CD4-positive, CD25-positive, alpha-beta regulatory T cell (primary cell): Measurements from ENCODE around the gene LSP1. TPM values are rescaled to one million over a fixed set of nuclear protein-coding genes. Genes with fewer than 3 reads are reported as not detected.

ENCODE experiments used
- ATAC-seq, 2 donors: fragments of 150-1000 bp; cut with Tn5 transposase; one replicate each; pipeline ENCODE4 v1.10.0; 2021; ENCODE audit warnings: low read depth in 2 of 2, moderate number of reproducible peaks in 2 of 2, moderate library complexity in 1 of 2
- DNase-seq, 3 donors: peaks; one replicate each; pipeline versions ENCODE4 v3.0.0 to v3.0.0-alpha.2; 2012 to 2022; ENCODE audit warnings: mixed read lengths in 1 of 3
- H3K27ac ChIP-seq: one replicate; pipeline ENCODE4 v1.7.0; 2013; ENCODE audit warnings: mild to moderate bottlenecking, low read length; ENCODE audit not compliant: insufficient read depth, poor library complexity, severe bottlenecking
- H3K27me3 ChIP-seq: one replicate; pipeline ENCODE4 v1.7.0; 2013; ENCODE audit warnings: low read length; ENCODE audit not compliant: control insufficient read depth, insufficient read depth
- H3K36me3 ChIP-seq: one replicate; pipeline ENCODE4 v1.7.0; 2013; ENCODE audit warnings: mild to moderate bottlenecking, low read length, moderate library complexity; ENCODE audit not compliant: control insufficient read depth, insufficient read depth
- H3K4me1 ChIP-seq: 2 replicates; pipeline ENCODE4 v1.7.0; 2013; ENCODE audit warnings: mild to moderate bottlenecking, low read length; ENCODE audit not compliant: insufficient read depth, control insufficient read depth, poor library complexity, severe bottlenecking
- H3K4me3 ChIP-seq: one replicate; pipeline ENCODE4 v1.7.0; 2013; ENCODE audit warnings: low read depth, mild to moderate bottlenecking, low read length, moderate library complexity
- H3K9me3 ChIP-seq, 2 experiments: 1 replicate in 1 of 2; 2 replicates in 1 of 2; pipeline ENCODE4 v1.7.0; 2013; ENCODE audit warnings: low read length in 2 of 2, mild to moderate bottlenecking in 1 of 2, moderate library complexity in 1 of 2; ENCODE audit not compliant: control insufficient read depth in 2 of 2
- H3K27ac Mint-ChIP-seq, 3 donors: one replicate each; pipeline ENCODE4 v1.8.0; 2020 to 2022; ENCODE audit warnings: mild to moderate bottlenecking in 3 of 3, mixed read lengths in 3 of 3, moderate library complexity in 2 of 3
- H3K27me3 Mint-ChIP-seq: one replicate; pipeline ENCODE4 v1.8.0; 2022; ENCODE audit warnings: mild to moderate bottlenecking, mixed read lengths
- H3K36me3 Mint-ChIP-seq: one replicate; pipeline ENCODE4 v1.8.0; 2020; ENCODE audit warnings: mixed read lengths
- H3K4me1 Mint-ChIP-seq, 4 donors: one replicate each; pipeline ENCODE4 v1.8.0; 2020 to 2022; ENCODE audit warnings: mixed read lengths in 4 of 4, mild to moderate bottlenecking in 1 of 4
- H3K4me3 Mint-ChIP-seq, 4 donors: one replicate each; pipeline ENCODE4 v1.8.0; 2020 to 2022; ENCODE audit warnings: mild to moderate bottlenecking in 4 of 4, mixed read lengths in 4 of 4, moderate library complexity in 3 of 4
- H3K9me3 Mint-ChIP-seq, 7 donors: one replicate each; pipeline ENCODE4 v1.8.0; 2020 to 2022; ENCODE audit warnings: mixed read lengths in 7 of 7, mild to moderate bottlenecking in 3 of 7, moderate library complexity in 2 of 7
- polyA plus RNA-seq, 4 donors: library from polyadenylated mRNA; unstranded; fragments of 300-500 nt; fragmentation: Illumina TruSeq; gene quantifications; one replicate each; pipeline ENCODE4 v1.2.3, GENCODE V29; 2021
- total RNA-seq: library from RNA; stranded (reverse); gene quantifications from one replicate; pipeline ENCODE4 v1.2.3, GENCODE V29; 2022

The LSP1 gene
- total and polyA plus RNA-seq, 5 donors from 2014 or later, result 381 to 514 (median 452) TPM

DNA sequence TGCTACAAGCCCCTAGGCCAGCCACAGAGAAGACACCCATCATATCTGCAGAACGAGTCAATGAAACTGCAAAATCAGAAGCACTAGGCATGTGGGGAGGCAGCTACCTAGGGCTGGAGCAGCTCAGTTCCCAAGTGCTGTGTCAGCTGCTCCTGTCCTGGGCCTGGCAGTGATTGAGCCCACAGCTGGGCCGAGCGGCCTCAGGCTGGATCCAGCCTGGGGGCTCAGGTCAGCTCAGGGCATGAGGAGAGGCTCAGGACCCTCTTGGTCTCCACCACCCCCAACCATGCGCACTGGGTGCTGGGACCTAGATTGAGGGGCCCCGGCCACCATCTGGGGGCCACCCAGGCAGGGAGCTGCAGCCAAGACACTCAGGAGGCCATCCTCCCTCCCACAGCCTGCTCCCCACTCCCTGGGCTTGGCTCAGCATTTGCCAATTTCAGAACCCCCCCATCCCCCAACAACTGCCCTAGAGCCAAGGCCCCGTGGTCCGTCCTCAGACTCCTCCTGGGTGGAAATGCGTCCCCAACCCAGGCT is 64.2 kb downstream of the LSP1 start:
- DNase-seq (no peak), ATAC-seq (peak in 1 of 2 donors; percentile 13)
- H3K4me1 Mint-ChIP-seq, result peaks cover 0 to 24% (median 8%) of the 10 kb centered on the region in 4 donors
- no peaks in the 10 kb centered on the region for H3K9me3 Mint-ChIP-seq
- Histone ChIP-seq H3K9me3 (no peaks in the 10 kb centered on the region), H3K27ac (no peak overlapping the region), H3K36me3 (no peaks in the 10 kb centered on the region), H3K27me3 (no peaks in the 10 kb centered on the region), H3K4me1 (no peaks in the 10 kb centered on the region), H3K4me3 (no peak overlapping the region)
- no peak overlapping the region for H3K4me3 Mint-ChIP-seq
- H3K36me3 Mint-ChIP-seq, result no peaks in the 10 kb centered on the region
- H3K27me3 Mint-ChIP-seq, result peaks cover 9% of the 10 kb centered on the region
- H3K27ac Mint-ChIP-seq, result peak overlapping the region in 1 of 3 donors; percentile 89

DNA sequence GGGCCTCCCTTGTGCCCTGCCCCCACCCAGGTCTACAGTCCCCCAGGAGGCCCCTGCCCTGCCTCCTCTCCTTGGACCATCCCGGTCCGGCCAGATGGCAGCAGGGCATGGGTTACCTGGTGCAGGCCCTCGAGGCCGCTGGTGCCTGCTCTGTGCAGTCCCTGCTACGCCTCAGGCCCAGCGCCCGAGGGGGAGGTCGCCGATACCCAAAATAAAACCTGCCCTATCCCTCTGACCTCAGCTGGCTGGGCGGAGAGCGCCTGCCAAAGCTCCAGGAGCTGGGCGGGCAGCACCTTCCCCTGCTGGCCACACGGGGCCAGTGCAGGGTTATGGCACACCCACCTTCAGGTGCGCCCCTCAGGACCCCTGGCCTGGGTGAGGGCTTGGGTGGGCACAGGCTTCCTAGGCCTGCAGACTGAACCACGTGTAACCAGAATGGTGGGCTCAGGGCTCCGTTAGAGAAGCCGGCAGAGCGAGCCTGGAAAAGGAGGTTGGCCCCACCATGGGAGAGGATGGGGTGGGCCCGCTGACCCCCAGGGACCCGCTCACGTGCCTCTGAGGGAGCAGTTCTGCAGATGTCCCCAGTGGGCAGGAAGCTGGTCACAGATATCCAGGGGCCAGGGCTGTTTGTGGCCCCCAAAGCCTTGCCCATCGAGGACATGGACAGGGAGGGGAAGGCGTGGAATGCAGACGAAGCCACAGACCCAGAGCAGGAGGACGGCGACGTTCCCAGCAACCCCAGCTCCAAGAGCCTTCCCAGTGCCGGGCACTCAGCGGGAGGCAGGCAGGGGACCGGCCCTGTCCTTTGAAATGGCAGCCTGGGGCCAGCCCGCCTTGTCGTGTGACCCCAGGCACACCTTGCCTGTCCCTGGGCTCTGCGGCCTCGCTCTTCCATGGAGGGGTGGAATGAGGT is 64.9 kb downstream of the LSP1 start:
- H3K4me1 Mint-ChIP-seq, result peaks cover 0 to 24% (median 8%) of the 10 kb centered on the region in 4 donors
- Histone ChIP-seq H3K36me3 (no peaks in the 10 kb centered on the region), H3K27ac (no peak overlapping the region), H3K4me3 (no peak overlapping the region), H3K9me3 (no peaks in the 10 kb centered on the region), H3K4me1 (no peaks in the 10 kb centered on the region), H3K27me3 (no peaks in the 10 kb centered on the region)
- H3K4me3 Mint-ChIP-seq, result no peak overlapping the region
- no peaks in the 10 kb centered on the region for H3K36me3 Mint-ChIP-seq
- H3K9me3 Mint-ChIP-seq, result no peaks in the 10 kb centered on the region
- ATAC-seq (peak; percentile 26 to 38), DNase-seq (no peak)
- peaks cover 10% of the 10 kb centered on the region for H3K27me3 Mint-ChIP-seq
- H3K27ac Mint-ChIP-seq, result peak overlapping the region in 1 of 3 donors; percentile 77

DNA sequence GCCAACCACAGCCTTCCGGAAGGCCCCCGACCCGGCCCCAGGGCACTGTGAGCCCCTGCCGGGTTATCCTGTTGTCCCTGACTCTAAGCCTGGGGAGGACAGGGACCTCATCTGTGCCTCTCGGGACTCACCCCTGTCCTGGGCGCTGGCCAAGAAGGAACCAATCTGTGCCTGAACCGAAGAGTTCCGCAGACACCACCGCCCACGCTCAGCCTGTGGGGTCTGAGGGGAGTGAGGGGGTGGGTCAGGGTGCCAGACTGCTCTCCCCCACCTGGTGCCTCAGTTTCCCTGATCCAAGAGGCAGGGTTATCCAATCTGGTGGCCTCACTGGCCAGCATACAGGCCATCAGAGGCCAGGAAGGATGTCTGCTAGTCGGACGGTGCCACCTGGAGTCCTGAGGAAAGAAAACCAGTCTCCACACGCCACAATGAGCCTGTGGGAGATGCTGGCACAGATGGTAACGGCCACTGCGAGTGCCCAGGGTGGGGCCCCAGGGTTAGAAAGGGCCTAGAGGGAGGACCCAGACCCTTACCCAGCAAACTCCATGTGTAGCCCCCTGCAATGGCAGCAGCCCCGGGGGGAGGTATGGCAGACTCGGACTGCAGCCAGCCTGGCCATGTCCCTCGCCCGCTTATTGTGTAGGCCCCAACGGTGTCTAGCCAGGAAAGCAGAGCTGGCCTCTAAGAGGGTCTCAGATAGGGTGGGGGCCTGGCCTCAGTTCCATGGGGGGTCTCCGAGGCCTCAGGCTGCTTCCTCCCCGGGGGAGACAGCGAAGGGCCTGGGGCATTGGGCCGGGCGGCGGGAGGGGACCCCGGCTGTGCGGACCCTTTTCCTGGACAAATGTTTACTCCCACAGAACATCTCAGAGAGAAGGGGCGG is 65.8 kb downstream of the LSP1 start:
- peak in 1 of 3 donors; percentile 23 for DNase-seq
- Mint-ChIP-seq H3K4me3 (no peak overlapping the region), H3K4me1 (peaks cover 0 to 24% (median 10%) of the 10 kb centered on the region in 4 donors), H3K27ac (no peak overlapping the region), H3K9me3 (no peaks in the 10 kb centered on the region), H3K27me3 (peaks cover 10% of the 10 kb centered on the region), H3K36me3 (no peaks in the 10 kb centered on the region)
- Histone ChIP-seq H3K9me3 (no peaks in the 10 kb centered on the region), H3K4me3 (no peak overlapping the region), H3K27ac (no peak overlapping the region), H3K36me3 (no peaks in the 10 kb centered on the region), H3K27me3 (no peaks in the 10 kb centered on the region), H3K4me1 (no peaks in the 10 kb centered on the region)
- no peak for ATAC-seq

DNA sequence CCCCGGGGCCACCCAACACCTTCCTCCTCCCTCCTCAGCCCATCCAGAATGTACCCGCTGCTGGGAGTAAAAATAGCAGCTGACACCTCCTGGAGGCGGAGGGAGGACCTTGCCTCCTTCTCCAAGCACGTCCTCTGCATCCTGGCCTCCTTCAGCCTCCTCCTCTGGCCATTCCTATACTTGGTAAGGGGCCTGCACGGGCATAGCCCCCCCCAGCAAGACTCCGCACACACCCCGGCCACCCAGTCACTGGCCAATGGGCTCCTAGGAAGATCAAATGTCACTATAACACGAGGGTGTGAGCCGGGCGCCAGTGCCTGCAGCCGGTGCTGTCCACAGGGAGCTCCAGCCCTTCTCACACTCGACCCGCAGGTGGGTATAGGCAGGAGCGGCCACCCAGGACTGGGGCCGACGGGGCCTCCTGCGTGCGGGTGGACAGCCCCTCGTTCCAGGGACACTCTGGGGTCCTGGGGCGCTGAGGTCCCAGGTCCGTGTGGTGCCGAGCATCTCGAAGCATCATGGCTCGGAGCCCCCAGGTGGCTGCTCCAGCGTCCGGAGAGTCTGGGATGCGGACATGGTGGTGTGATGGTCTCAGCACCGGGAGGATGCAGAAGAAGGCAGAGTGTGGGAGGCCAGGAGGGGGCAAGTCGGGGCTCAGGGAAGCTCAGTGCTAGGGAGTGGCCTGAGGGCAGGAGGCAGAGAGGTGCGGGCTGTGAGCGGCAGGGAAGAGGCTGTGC is 66.7 kb downstream of the LSP1 start, which contains the start of gene TNNT3:
TSS of gene TNNT3 (plus strand) at position 313 of the 737 bp plus-strand sequence. CDS start 3,172 bp downstream, outside the sequence.
- Histone ChIP-seq H3K27ac (no peak within 1 kb of the TSS), H3K4me1 (no peaks in the 10 kb centered on the region), H3K36me3 (no peaks in the 10 kb centered on the region), H3K27me3 (no peaks in the 10 kb centered on the region), H3K4me3 (no peak within 1 kb of the TSS), H3K9me3 (no peaks in the 10 kb centered on the region)
- peaks cover 10% of the 10 kb centered on the region for H3K27me3 Mint-ChIP-seq
- H3K9me3 Mint-ChIP-seq, result no peaks in the 10 kb centered on the region
- DNase-seq, result no peak
- no peaks in the 10 kb centered on the region for H3K36me3 Mint-ChIP-seq
- peaks cover 0 to 23% (median 11%) of the 10 kb centered on the region in 4 donors for H3K4me1 Mint-ChIP-seq
- no peak within 1 kb of the TSS for H3K27ac Mint-ChIP-seq
- H3K4me3 Mint-ChIP-seq, result peak within 1 kb of the TSS in 1 of 4 donors; percentile 36
- ATAC-seq, result no peak

DNA sequence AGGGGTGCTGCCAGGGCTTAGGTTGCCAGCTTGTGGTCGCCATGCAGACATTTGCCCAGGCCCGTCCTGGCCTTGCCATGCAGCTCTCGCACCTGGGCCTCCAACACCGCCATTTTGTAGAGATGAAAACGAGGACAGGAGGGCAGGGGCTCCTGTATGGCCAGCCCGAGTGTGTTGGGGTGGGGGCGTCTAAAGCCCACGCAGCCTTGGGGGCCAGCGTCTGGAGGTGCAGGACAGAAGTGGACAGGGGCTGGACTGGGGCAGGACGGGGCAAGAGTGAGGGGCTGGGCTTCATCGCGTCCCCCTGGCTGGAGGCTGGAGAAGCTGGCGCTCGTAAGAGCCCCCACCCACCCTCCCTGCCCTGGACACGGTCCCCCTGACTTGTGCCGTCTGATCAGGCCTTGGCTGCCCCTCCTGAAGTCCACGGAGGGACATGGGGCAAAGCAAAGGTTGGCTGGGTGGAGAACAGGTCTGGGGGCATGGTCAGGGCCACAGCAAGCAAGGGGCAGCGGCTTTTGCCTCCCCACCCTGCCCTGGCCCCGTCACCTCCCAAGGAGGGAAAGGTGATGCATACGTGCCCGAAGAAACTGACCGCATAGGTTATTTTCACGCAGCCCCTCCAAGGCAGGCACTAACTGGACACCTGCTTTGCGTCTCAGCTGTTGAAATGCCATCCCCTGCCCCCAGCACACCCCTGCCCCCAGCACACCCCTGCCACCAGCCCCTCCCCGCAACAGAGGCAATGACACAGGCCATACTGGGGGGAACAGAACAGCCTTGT is 67.4 kb downstream of the LSP1 start:
- H3K4me3 Mint-ChIP-seq, result no peak overlapping the region
- H3K27ac Mint-ChIP-seq, result no peak overlapping the region
- no peaks in the 10 kb centered on the region for H3K9me3 ChIP-seq
- H3K4me1 Mint-ChIP-seq, result peaks cover 0 to 16% (median 7%) of the 10 kb centered on the region in 4 donors
- H3K4me3 ChIP-seq, result no peak overlapping the region
- H3K36me3 ChIP-seq, result no peaks in the 10 kb centered on the region
- no peaks in the 10 kb centered on the region for H3K9me3 Mint-ChIP-seq
- ATAC-seq (no peak), DNase-seq (no peak)
- no peaks in the 10 kb centered on the region for H3K36me3 Mint-ChIP-seq
- H3K27me3 ChIP-seq, result no peaks in the 10 kb centered on the region
- H3K4me1 ChIP-seq, result no peaks in the 10 kb centered on the region
- H3K27me3 Mint-ChIP-seq, result peaks cover 5% of the 10 kb centered on the region
- H3K27ac ChIP-seq, result no peak overlapping the region

DNA sequence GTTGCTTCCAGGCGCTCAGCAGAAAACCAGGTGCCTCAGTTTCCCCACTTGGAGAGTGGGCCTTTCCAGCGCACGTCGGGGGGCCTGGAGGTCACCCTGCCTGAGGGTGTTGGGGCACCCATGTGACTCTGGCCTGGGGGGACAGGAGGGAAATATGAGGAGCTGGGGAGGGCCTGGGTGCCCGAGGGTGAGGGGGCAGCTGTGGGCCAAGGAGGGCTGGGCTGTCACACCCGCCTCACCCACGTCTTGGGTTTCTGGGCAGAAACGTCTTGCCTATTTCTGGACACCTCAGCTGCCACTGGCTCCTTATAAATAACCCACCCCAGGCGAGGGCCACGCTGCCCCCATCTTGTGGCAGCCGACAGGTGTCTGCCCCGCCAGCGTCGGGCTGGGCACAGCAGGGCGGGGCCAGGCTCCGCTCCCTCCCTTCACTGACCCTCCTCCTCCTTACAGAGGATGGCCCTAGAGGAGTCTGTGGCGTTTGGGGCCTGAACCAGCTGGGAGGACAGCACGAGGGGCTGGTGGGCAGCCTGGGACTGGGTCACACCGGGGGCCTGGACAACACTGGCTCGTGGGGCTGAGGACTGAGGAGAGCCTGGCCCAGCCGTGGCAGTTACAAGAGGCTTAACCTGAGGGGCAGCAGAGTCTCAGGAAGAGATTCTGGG is 68.2 kb downstream of the LSP1 start:
- H3K4me1 Mint-ChIP-seq, result peaks cover 0 to 12% (median 5%) of the 10 kb centered on the region in 4 donors
- H3K27ac ChIP-seq, result no peak overlapping the region
- no peaks in the 10 kb centered on the region for H3K36me3 ChIP-seq
- no peak for ATAC-seq
- no peaks in the 10 kb centered on the region for H3K27me3 ChIP-seq
- H3K27ac Mint-ChIP-seq, result peak overlapping the region in 1 of 3 donors; percentile 74
- DNase-seq, result no peak
- no peak overlapping the region for H3K4me3 ChIP-seq
- no peaks in the 10 kb centered on the region for H3K9me3 ChIP-seq
- H3K27me3 Mint-ChIP-seq, result peaks cover 5% of the 10 kb centered on the region
- no peaks in the 10 kb centered on the region for H3K9me3 Mint-ChIP-seq
- no peaks in the 10 kb centered on the region for H3K4me1 ChIP-seq
- no peaks in the 10 kb centered on the region for H3K36me3 Mint-ChIP-seq
- no peak overlapping the region for H3K4me3 Mint-ChIP-seq
